SKM-1 treated with dmso at 0.1 percent for 144 hours (cell line): ENCODE data around the gene GPR139.

Experiments used
- DNase-seq: peaks from one replicate; lab custom pipeline; 2025; ENCODE audit not compliant: unreplicated experiment; lab: John Stamatoyannopoulos, UW

GPR139 gene

DNA sequence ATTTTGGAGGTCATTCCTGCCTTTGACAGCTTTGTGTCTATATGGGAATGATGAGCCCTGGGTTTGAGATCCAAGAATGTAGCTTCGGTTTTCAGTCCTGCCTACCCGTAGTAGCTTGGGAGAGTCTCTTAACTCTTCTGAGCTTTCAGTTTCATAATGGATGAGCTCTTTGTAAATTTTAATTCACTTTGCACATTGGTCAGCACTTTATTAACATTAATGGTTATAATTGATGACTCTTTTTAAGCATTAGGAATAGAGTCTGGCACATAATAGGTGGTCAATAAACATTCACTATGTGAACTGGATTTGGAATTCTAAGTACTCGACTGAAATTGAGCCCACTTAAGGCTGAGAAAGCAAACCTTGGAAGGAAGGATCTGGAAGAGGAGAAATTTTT, 17.3 kb downstream of the GPR139 start:
- no peak for DNase-seq

- DNase-seq, result no peak
These were observed 20.4 kb downstream of the GPR139 start for GRCh38 chr16:20053336-20053735.

- no peak for DNase-seq
These were observed 22.1 kb downstream of the GPR139 start for GRCh38 chr16:20051611-20052010.

DNA sequence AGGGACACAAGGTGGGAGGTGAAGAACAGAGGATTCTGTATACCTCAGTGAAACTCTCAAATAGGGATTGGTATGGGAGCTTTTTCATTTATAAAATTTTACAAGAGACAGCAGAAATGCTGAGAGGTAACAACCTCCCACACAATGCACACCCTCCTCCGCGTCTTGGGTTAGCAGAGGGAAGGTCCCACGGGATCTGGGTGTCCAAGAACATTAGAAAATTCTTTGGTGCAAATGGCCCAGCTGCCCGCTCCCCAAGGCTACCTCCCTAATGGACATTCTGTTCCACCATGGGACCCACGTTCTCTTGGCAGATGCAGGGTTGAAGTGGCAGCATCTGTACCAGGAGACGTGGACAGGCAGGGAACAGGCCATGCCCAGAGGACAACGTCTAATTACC, 22.5 kb downstream of the GPR139 start:
- DNase-seq, result no peak

DNA sequence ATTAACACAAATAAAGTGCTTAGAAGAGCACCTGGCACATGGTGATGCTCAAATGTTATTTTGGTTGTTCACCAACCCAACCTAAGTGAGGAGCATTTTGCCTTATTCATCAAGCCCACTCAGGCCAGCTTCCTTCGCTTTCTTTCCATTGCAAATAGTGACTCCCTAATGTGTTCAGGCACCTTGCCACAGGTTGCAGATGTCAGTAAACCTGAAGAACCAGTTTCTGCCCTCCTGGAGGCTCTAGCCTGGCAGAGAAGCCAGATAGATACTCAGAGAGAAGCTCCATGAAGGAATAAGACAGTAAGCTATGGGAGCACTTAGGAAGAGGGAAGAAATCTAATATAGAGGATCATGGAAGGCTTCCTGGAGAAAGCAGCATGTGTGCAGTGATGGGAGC, 23.9 kb downstream of the GPR139 start:
- no peak for DNase-seq

DNA sequence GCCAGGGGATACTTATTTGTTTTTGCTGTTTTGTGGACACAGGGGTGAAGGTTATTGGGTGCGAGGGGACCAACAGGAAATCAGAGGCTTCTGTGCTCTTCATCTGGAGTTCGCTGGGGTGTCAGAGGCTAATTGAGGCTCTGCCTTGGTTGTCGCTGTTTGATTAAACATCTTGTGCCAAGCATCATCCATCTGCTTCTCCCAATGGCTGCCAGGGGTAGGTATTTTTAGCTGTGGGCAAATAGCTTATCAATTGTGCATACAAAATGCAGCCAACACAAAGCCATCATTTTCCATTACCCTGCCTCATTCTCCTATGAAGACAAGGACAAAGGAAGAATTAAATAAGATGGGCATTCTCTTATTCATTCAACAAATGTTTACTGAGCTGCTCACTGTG, 27.8 kb downstream of the GPR139 start:
- DNase-seq, result no peak

DNA sequence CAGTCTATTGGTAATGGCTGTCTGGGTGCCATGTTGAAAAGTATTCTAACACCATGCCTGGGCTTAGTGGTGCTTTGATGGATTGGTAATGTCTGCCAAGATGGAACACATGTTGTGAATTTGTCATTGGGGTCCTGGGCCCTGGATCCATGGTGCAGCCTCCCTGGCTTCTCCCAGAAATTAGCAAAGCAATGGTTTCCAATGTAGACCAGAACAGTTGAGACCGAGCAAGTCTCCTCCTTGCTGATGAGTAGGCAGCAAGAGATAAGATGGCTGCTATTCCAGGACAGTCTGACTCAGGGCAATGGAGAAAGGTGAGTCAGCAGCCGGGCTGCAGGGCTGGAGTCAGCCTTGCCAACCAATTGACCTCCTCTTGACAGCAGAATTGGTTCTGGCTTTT, 30.8 kb downstream of the GPR139 start:
- no peak for DNase-seq

GRCh38 chr16:20041924-20042596, 31.6 kb downstream of the GPR139 start:
- no peak for DNase-seq

DNA sequence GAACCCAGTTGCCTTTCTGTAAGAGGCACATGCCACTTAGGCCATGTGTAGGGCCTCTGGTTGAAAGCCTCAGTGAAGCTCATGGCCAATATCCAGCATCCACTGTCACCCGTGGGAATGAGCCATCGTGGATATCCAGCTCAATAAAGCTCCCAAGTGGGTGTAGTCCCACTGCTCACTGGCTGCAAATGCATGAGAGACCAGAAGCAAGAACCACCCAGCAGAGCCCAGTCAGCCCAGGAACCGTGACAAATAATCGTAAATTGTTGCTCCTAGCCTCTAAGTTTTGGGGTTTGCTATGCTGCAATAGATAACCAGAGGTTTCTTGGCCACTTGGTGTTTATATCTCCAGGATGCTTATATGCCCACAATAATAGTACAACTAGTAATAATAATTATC, 33.7 kb downstream of the GPR139 start:
- no peak for DNase-seq

- DNase-seq, result no peak
These were observed 44.1 kb downstream of the GPR139 start for GRCh38 chr16:20029611-20030010.

- DNase-seq, result no peak
These were observed 47.2 kb downstream of the GPR139 start for GRCh38 chr16:20026361-20027072.

DNA sequence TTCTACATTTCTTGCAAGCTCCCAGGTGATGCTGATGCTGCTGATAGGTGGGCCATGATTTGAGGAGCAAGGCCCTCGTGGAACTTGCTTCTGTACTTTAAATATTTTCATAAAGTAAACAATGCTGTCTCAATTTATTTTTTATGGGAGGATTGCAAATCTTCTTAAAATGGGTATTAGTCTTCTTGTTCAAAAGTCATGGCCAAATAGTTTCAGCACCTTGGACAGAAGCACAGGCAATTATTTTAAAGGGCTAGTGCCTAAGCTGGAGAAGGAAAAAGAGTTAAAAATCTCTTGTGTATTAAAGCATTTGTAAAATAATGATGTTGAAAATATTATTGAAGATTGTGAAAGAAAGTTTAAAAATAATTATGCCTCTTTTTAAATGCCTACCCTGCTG, 50.5 kb downstream of the GPR139 start:
- DNase-seq, result no peak

GRCh38 chr16:20020976-20021375, 52.7 kb downstream of the GPR139 start:
- DNase-seq, result no peak

DNA sequence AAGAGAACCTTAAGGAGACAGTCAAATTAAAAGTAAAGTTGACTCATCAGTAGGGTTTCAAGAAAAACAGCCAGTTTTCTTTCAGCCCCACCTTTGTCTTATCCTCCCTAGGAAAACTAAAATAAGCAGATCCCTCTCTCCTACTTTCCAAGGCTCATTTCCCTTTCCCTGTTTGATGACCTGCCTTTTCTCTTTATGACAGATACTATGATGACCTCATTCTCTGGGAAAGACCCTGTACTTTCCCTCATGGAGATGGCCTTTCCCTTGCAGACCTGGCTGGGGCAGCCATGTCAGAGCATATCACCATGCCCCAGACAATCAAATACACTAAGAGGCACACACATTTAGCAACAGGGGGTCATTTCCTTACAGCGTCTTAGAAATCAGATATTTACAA, 53.6 kb downstream of the GPR139 start:
- DNase-seq, result no peak

DNA sequence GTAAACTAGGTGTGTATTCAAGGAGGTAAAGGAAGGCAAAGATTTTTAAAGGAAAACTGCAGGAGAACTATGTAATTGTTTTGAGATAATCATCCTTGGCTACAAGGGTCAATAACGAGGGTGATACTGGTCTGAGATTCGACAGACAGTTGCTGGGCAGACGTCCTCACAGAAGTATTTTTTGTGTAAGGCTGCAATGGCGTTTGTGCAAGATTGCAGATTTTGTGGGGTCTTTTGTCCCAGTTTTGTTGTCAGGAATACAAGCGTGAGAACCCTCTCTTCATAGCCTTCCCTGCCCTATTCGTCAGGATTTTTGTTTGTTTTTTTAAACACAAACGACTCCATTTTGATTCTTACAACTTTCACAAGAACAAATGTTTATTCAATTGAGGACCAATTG, 57.5 kb downstream of the GPR139 start:
- DNase-seq, result no peak

DNA sequence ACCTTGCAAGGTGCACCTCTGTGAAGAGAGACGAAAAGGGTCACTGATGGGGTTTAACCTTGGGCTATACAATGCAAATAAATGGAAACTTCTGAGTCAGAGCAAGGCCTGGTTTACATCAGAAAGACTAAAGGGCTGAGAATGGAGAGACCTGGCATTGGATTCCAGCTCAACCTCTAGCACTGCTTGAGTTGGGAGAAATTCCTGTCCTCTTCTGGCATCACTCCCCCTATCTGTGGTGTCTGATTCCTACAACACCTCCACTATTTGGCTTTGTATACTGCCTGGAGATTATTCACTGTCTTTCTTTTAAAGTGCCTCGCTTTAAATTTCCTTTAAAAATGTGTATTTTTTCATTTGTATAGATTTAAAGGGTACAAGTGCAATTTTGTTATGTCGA, 68.8 kb downstream of the GPR139 start:
- DNase-seq, result no peak

DNA sequence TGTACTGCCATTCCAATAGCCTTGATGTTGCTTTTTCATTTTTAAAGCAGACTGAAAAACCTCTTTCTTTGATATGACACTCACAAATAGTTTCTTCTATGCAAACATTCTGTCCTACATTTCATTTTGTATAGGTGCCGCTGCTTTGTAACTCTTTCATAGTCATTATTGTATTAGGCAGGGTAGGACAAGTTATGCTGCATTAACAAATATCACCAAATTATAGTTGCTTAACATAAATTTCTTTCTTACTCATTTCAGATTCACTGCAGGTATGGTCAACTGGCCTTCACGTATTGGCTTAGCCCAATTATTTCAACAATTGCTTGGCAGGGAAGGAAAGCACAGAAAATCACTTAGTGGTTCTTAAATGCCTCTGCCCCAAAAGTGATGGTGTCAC, 70.8 kb downstream of the GPR139 start:
- DNase-seq, result no peak

DNA sequence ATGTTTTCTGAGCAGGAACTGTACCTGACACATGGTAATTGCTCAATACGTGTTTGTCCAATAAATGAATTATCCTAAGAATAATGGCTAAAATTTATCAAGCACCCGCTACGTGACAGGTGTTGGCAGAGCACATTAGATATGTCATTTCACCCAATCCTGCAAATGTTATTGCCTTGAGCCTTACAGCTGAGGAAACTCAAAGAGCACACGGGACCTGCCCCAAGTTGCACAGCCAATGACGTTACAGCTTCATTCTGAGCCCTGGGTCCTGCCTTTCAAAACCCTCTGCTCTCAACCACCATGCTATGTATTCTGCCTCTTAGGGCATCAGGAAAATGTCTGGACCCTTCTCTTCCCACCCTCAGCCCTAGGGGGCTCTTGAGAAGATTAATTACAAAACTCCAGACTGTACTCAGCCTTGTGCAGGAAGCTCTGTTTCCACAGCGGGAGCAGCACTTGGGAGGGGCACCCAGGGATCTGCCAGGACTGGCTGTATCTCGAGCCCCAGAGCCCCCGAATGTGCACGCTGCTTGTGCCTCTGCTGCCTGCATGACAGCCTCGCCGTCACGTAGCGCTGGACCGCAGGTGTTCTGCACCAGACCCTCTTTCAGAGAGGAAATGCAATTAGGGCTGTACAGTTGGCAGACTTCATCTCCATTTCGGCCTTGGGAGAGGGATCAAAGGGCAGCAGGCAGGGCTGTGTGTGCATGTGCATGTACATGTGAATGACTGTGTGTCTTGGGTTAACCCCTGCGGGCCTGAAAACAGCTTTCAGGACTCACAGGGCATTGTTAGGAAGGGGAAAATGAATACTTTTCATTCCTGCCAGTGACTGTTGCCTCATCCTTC, 71.6 kb downstream of the GPR139 start:
- DNase-seq, result no peak

- no peak for DNase-seq
These were observed 76.0 kb downstream of the GPR139 start for GRCh38 chr16:19997734-19998133.

DNA sequence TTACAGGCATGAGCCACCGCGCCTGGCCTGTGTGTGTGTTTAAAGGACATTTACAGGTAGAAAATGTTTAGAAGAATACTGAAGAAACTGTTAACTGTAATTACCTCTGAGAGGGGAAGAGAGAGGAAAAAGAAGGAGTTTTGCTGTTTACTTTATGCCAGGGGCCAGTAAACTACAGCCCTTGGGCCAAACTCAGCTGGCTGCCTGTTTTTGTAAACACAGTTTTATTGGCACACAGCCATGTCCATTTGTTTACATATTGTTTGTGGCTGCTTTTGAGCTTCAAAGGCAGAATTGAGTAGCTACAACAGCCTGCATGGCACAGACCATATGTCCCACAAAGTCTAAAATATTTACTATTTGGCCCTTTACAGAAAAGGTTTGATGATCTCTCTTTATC, 76.4 kb downstream of the GPR139 start:
- DNase-seq, result no peak

DNA sequence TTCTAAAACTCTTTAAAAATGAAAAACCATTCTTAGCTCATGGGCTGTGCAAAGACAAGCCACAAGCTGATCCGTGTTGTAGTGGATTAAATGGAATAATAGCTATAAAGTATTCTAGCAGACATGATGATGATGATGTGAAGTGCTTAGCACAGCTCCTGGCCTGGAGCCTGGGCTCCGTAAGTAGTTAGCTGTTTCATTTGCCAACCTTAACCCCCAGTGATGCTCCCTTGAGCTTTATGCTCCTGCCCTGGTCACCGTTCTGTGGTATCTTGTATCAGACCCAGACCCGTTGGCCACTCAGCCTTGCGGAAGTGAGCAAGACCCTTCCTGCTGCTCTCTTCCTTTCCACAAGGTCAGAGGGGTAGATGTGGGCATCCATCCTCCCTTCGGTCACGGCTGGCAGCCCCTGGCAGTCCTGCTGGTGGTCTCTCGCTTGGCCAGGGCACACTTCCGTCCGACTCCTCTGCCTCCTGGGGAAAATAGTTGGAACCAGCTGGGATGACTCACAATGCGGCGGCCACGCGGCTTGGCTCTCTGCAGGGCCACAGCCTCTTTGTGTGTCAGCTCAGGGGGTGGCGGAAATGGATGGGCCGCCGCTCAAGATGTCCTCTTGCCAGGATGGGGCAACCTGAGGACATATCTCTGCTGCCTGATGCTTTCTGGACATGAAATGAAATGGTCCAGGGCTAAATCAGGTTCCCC, 79.1 kb downstream of the GPR139 start:
- no peak for DNase-seq
